SH-SY5Y (cell line): Measurements from ENCODE around the gene CDK16.

ENCODE experiments used
- GATA2 ChIP-seq: IDR thresholded peaks from 2 replicates; pipeline ENCODE4 v1.6.1; 2011; ENCODE audit warnings: mild to moderate bottlenecking, low read depth, low read length
- GATA3 ChIP-seq: IDR thresholded peaks from 2 replicates; pipeline ENCODE4 v1.6.1; 2011; ENCODE audit warnings: low read depth, mild to moderate bottlenecking, low read length, moderate library complexity

CDK16 gene

DNA sequence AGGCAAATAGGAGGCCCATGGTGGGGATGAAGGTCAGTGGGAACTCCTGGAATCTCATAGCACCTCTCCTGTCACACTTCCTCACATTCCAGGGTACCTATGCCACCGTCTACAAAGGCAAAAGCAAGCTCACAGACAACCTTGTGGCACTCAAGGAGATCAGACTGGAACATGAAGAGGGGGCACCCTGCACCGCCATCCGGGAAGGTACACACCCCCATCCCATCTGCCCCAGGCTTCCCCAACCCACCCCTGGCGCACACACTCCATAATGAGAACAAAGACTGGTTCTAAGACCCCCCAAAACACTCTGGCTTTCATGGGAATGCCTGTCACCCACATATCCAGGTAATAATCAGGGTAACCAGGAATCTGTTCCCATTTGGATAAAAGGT, 6.4 kb downstream of the CDK16 start:
- TF ChIP-seq GATA3 (no peak), GATA2 (no peak)

DNA sequence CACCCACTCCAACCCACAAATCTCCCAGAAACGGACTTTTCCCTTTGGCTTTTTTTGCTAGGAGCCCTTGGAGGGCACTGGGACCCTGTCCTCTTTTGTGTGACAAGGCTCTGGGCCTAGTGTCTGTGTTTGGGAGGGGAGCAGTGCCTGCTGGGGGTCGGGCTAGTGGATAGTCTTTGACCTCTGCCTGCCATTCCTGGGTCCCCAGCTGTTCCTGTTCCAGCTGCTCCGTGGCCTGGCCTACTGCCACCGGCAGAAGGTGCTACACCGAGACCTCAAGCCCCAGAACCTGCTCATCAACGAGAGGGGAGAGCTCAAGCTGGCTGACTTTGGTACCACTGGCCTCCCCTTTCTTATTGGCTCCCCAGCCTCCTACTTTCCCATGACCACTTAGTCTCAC, 7.6 kb downstream of the CDK16 start:
- TF ChIP-seq GATA3 (no peak), GATA2 (no peak)

DNA sequence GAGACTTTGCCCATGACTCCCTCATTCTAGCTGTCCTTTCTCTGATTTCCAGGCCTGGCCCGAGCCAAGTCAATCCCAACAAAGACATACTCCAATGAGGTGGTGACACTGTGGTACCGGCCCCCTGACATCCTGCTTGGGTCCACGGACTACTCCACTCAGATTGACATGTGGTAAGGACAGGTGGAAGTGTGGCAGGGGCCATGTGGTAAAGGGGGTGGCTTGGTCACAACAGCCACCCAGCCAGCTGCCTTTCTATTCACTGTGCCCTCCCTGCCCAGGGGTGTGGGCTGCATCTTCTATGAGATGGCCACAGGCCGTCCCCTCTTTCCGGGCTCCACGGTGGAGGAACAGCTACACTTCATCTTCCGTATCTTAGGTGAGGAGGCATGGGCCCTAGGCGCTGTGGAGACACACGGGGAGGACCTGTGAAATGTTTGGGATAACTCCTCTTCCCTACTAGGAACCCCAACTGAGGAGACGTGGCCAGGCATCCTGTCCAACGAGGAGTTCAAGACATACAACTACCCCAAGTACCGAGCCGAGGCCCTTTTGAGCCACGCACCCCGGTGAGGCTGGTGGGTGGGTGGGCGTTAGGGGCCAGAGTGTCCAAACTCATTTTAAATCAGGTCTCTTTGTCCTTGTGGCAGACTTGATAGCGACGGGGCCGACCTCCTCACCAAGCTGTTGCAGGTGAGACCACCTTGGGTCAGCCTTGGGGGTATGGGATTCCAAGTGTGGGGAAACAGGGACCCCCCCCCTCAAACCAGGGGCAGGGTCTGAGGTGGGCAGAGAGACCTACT, 8.3 kb downstream of the CDK16 start:
- TF ChIP-seq GATA2 (no peak), GATA3 (no peak)

DNA sequence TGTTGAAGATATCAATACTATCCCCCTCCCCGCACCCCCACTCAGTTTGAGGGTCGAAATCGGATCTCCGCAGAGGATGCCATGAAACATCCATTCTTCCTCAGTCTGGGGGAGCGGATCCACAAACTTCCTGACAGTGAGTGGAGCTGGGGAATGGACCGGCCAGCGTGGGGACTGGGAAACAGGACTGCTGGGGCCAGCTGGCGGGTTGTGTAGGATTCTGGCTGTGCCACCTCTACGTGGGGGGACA, 8.8 kb downstream of the CDK16 start:
- no peak for TF ChIP-seq GATA3
- TF ChIP-seq GATA2, result no peak

DNA sequence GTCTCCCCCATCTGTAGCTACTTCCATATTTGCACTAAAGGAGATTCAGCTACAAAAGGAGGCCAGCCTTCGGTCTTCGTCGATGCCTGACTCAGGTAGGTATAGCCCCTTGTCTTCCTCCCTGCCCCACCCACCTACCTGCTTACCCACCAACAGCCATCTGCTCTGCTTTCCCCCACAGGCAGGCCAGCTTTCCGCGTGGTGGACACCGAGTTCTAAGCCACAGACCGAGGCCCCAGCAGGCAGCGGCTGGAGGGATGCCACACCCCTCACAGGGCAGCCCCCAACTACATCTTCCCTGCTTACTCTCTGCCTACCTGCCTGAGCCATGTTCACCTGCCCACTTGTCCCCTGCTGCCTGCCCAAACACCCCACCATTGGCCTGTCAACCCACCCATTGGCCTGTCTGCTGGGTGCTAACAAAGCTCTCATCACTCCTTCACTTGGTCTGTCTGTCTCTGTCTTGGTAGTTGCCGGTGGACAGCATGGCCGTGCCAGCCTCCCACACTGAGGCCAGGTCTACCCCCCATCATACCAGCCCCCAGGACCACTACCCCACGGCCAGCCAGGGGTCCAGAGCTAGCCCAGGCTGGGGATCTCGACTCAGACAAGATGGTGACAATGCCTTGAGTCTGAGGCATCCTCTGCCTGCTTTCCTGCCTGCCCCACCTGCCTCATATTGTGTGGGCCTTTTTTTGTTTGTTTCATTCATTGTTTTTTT, 10.2 kb downstream of the CDK16 start:
- TF ChIP-seq GATA3 (no peak), GATA2 (no peak)

DNA sequence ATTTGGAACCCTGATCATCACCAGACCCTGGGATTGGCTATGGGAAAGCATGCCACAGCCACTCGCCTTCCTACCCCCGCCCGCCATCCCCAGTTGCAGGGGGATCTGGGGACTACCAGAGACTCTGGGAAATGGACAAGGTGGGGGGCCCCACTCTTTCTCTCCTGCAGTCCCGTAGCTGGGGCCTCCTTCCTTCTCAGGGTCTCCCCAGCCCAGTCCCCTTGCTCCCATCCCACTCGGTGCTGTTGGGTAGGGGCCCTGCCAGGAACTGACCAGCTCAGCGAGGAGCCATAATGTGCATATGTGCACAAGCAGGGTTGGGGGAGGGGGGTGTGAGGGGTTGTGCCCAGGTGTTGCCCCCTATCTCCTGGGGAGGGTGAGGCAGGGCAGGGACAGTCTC, 10.9 kb downstream of the CDK16 start:
- TF ChIP-seq GATA3 (no peak), GATA2 (no peak)

DNA sequence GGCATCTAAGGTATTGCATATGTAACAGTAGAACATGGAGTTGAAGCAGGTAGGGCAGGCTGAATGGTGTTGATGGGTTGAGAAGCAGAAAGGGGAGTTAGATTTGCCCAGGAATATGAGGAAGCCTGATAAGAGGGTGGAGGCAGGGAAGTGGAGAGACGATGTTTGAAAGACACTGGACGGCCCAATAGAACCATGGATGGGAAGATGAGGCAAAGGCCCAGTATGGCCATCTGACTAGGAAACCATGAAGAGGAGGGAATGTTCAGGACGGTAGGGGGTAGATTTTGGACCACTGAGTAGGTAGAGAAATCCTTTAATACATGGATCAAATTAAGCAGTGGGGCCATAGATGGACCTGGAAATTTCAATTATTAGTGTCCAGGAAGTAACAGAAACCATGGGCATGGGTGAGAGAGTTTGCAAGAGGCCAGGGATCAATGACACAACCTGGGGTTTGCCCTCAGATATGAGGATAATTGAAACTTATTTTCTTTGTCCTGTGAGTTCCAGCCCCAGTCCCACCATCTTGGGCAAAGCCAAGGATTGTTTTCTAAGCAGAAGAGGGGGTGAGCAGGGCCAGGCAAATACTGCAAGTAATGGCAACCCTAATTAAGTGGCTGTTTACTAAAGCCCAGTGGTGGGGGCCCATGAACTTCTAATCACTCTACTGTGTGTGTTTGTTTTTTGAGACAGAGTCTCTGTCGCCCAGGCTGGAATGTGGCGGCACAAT, 11.8 kb downstream of the CDK16 start:
- TF ChIP-seq GATA3, result no peak
- no peak for TF ChIP-seq GATA2

DNA sequence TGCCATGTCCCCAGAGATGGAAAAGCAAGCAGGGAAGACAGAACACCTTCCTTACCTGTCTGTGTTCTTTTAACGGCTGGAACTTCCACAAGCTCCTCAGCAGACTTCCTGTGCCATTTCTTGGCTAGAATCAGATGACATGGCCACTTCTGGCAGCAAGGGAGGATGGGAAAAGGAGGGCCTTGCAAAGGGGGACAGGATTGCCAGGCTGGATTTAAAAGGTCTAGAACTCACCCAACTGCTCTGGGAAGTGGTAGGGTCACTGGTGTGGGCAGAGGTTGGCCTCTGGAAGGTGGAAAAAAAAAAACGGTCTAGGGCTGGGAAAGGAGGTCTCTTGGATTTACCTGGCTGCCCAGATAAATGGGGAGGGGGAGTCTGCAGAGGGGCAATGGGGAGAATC, 12.7 kb downstream of the CDK16 start:
- TF ChIP-seq GATA3 (no peak), GATA2 (no peak)

DNA sequence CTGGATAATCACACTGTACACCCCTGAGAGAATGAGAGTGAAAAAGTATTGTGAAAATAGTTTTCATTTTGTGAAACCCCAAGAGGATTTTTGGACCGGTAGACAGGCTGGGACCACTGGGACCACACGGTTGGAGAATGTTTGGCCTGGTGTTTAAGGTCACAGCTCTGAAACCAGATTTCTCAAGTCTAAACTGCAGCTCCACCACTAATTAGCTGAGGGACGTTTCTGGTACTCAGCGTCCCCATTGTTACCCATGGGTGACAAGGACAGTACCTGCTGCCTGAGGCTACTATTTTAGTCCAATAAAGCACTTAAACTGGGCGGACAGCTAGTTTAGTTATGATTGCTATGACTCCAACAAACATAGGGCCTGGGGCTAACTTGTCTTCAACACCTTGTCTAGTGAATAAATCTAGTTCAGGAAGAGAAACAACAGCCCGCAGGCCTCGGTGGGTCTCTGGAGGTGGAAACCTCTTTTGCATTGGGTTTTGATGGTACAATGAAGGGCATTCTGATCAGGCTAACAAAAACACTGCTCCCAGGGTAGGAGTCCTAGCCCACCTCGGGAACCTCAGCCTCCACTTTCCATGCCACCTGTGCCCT, 13.8 kb downstream of the CDK16 start:
- TF ChIP-seq GATA3 (no peak), GATA2 (no peak)

DNA sequence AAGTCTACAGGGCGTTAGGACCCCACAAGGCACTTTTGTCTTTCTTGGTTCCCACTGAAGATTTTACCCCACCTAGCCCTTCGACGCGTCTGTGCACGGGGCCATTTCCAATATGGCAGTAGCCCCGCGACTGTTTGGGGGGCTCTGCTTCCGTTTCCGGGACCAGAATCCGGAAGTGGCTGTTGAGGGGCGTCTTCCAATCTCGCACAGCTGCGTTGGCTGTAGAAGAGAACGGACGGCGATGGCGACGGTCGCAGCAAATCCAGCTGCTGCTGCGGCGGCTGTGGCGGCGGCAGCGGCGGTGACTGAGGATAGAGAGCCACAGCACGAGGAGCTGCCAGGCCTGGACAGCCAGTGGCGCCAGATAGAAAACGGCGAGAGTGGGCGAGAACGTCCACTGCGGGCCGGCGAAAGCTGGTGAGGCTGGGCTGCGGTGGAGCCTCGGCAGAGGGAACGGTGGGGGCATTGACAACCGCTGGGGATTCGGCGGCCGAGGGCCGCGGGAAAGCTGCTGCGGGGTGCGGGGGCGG, 14.4 kb downstream of the CDK16 start, which contains the start of gene USP11:
Gene USP11, plus strand, starts transcription at position 207 of the 530 bp plus-strand sequence. Its CDS starts 35 bp downstream, at position 242.
- TF ChIP-seq GATA2, result no peak
- no peak for TF ChIP-seq GATA3

DNA sequence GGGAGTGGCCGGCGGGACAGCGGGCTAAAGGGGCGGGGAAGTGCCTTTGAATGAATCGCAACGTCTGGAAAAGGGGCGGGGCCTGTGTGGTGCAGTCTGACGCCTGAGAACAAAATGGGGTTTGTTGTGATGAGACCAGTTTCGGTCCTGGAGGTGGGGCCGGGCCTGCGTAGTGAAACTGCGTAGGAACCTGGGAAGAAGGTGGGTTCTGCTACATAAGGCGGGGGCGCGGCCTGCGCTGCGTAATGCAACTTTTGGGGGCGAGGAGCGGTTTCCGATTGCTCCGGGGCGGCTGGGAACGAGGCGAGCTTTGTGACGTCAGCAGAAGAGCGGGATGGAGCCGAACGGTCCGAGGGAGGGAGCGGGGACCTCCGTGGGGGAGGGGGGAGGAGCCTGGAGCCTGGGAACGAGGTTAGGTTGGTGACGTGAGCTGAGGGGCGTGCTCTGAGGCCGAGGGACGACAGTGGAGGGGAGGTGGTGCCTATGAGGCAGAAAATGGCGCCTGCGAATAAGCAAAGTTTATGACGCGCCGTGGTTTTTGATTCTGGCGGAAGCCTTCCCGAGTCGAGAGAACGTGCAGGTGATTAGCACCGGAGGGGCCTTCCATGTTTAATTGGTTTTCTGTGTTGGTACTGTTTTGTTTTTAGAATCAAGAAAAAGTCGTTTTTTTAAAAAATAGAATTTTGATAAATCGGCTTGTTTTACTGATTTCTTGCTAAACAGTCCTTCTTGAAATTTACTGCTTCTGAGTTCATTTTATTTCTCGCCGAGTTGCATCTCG, 15.0 kb downstream of the CDK16 start:
- TF ChIP-seq GATA2, result no peak
- no peak for TF ChIP-seq GATA3

DNA sequence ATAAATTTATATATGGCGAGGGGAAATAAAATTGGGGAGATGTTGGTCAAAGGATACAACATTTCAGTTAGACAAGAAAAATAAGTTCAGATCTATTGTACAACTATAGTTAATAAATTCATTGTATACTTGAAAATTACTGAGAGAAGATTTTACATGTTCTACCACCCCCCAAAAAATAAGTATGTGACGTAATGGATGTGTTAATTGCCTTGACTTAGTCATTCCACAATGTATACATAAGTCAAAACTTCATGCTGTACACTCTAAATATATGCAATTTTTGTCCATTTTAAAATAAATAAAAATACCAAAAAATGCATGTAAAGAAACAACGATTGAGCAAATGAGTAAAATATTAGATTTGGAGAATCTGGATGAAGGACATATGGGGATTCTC, 16.1 kb downstream of the CDK16 start:
- TF ChIP-seq GATA3 (no peak), GATA2 (no peak)

DNA sequence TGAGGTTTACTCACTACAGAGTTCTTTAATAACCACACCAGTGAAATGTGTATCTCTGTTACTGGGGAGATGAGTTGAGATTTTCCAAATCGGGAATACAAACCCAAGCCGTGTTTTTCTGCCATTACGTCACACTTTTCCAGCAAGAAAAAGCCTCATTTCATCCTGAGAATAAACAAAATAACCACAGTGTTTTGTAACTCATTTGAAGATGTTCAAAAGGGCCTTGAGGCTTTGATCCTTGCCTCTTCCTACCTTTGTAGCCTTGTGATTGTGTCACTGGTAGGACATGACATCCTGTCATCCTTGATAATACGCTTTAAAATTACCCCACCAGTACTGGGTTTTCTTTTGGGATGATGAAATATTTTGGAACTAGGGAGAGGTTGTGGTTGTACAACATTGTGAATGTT, 17.2 kb downstream of the CDK16 start:
- no peak for TF ChIP-seq GATA3
- no peak for TF ChIP-seq GATA2
